Testis (tissue), 3 donors: Measurements from ENCODE around the gene HHIPL1. TPM values are rescaled to one million over a fixed set of nuclear protein-coding genes. Genes with fewer than 3 reads are reported as not detected.

Source experiments
- DNase-seq: peaks from one replicate; pipeline ENCODE4 v3.0.0-alpha.2; 2019
- H3K27ac ChIP-seq, 2 donors: fragments of 200-600 bp; sonication (generic); one replicate each; pipeline ENCODE4 v1.5.1; 2019
- H3K27me3 ChIP-seq: fragments of 200-600 bp; sonication (generic); one replicate; pipeline ENCODE4 v1.5.1; 2019
- H3K36me3 ChIP-seq: fragments of 200-600 bp; sonication (generic); one replicate; pipeline ENCODE4 v1.5.1; 2017; ENCODE audit warnings: low read depth; ENCODE audit errors: missing control alignments
- H3K4me1 ChIP-seq: fragments of 200-600 bp; sonication (generic); one replicate; pipeline ENCODE4 v1.5.1; 2019
- H3K4me3 ChIP-seq, 2 donors: fragments of 200-600 bp; sonication (generic); one replicate each; pipeline ENCODE4 v1.5.1; 2017 to 2019
- H3K9me3 ChIP-seq: fragments of 200-600 bp; sonication (generic); one replicate; pipeline ENCODE4 v1.5.1; 2017
- CTCF ChIP-seq, 3 experiments: fragments of 450-650 bp in 2 of 3; fragments of 200-600 bp in 1 of 3; sonication (generic) in 1 of 3; IDR thresholded peaks; one replicate each; pipeline ENCODE4 v1.5.1; 2016 to 2019; ENCODE audit warnings: antibody characterized with exemption in 3 of 3, mild to moderate bottlenecking in 2 of 3, moderate library complexity in 1 of 3
- POLR2A ChIP-seq: fragments of 450-650 bp; IDR thresholded peaks from one replicate; pipeline ENCODE4 v1.6.1; 2017; ENCODE audit warnings: antibody characterized with exemption, mild to moderate bottlenecking, moderate library complexity
- WGBS, 2 donors: methylation state at CpG; one replicate each; pipeline ENCODE4 v1.1.5; 2018; 5-methylcytosine and 5-hydroxymethylcytosine counted together
- intact Hi-C: fragments of 100-400 bp; cut with DNase I; formaldehyde crosslinking; loops from one replicate; pipeline ENCODE4 v1.15.1; 2023; ENCODE audit warnings: low total_unique reads
- polyA plus RNA-seq: library from polyadenylated mRNA; stranded (reverse); fragments of 350-450 nt; fragmentation: Illumina TruSeq; extraction: RNeasy Lipid Tissue Mini Kit (QIAGEN cat#74804); gene quantifications from one replicate; pipeline ENCODE4 v1.2.3, GENCODE V29; 2014; ENCODE audit warnings: low read depth, low replicate concordance; ENCODE audit not compliant: insufficient read depth
- total RNA-seq, 2 donors: library from RNA; depleted of rRNA; stranded (reverse); fragments of >200 nt; gene quantifications; one replicate each; pipeline ENCODE4 v1.2.3, GENCODE V29; 2016

Gene HHIPL1
- total and polyA plus RNA-seq, 3 donors from 2014 or later: 1.0 to 3.9 (median 2.7) TPM

GRCh38 chr14:99717682-99718013 is 72.7 kb downstream of the HHIPL1 start:
- H3K4me1 ChIP-seq: no peaks in the 10 kb centered on the region
- no peaks in the 10 kb centered on the region for H3K36me3 ChIP-seq
- H3K27ac ChIP-seq: no peak overlapping the region
- no peak for DNase-seq
- no peaks in the 10 kb centered on the region for H3K9me3 ChIP-seq
- no peak overlapping the region for H3K4me3 ChIP-seq
- TF ChIP-seq POLR2A: no peak
- no peak for TF ChIP-seq CTCF (IDR thresholded peaks at IDR 0.05)
- WGBS, 2 donors: 87 to 92% methylated on average over 4 to 5 of the region's 5 CpGs
- intact Hi-C loops: no loop called here
- H3K27me3 ChIP-seq: no peaks in the 10 kb centered on the region

GRCh38 chr14:99718031-99718810 is 73.3 kb downstream of the HHIPL1 start:
- H3K27ac ChIP-seq: no peak overlapping the region
- H3K4me1 ChIP-seq: no peaks in the 10 kb centered on the region
- 81 to 86% methylated on average over 11 to 14 of the region's 14 CpGs for WGBS, 2 donors
- intact Hi-C loops: no loop called here
- H3K27me3 ChIP-seq: no peaks in the 10 kb centered on the region
- TF ChIP-seq POLR2A: no peak
- no peak for TF ChIP-seq CTCF (IDR thresholded peaks at IDR 0.05)
- H3K36me3 ChIP-seq: no peaks in the 10 kb centered on the region
- no peak for DNase-seq
- H3K9me3 ChIP-seq: no peaks in the 10 kb centered on the region
- no peak overlapping the region for H3K4me3 ChIP-seq

GRCh38 chr14:99718811-99719192 is 73.9 kb downstream of the HHIPL1 start:
- Histone ChIP-seq H3K36me3 (no peaks in the 10 kb centered on the region), H3K4me1 (no peaks in the 10 kb centered on the region), H3K27me3 (no peaks in the 10 kb centered on the region), H3K27ac (no peak overlapping the region), H3K9me3 (no peaks in the 10 kb centered on the region), H3K4me3 (no peak overlapping the region)
- WGBS, 2 donors: 84 to 85% methylated on average over 5 of the region's 5 CpGs
- no peak for DNase-seq
- intact Hi-C loops: no loop called here
- TF ChIP-seq CTCF (IDR thresholded peaks at IDR 0.05) (no peak), POLR2A (no peak)

- no peaks in the 10 kb centered on the region for H3K27me3 ChIP-seq
- no peaks in the 10 kb centered on the region for H3K4me1 ChIP-seq
- H3K36me3 ChIP-seq: no peaks in the 10 kb centered on the region
- no peak overlapping the region for H3K4me3 ChIP-seq
- WGBS, 2 donors: 92 to 95% methylated on average over 9 to 18 of the region's 18 CpGs
- no peak for TF ChIP-seq CTCF (IDR thresholded peaks at IDR 0.05)
- TF ChIP-seq POLR2A: no peak
- intact Hi-C loops: no loop called here
- no peak overlapping the region for H3K27ac ChIP-seq
- no peaks in the 10 kb centered on the region for H3K9me3 ChIP-seq
- DNase-seq: no peak
Measured at GRCh38 chr14:99720941-99721791, 76.2 kb downstream of the HHIPL1 start.
